GM12878 (cell line): ENCODE measurements around the gene PPP1R36. TPM values are rescaled to one million over a fixed set of nuclear protein-coding genes. Genes with fewer than 3 reads are reported as not detected.

Source experiments
- ATAC-seq: fragments of 200-7000 bp; cut with Tn5 transposase; 3 replicates; pipeline ENCODE4 v1.9.1; 2020; ENCODE audit warnings: mild to moderate bottlenecking, moderate library complexity
- BruUV-seq: library from RNA; stranded (reverse); fragments of 400-500 nt; replicated peaks from 2 replicates; lab custom pipeline; 2021; lab: Mats Ljungman, UMichigan
- CTCF ChIA-PET: fragments of 300-600 bp; sonication (Branson Sonifier 250); formaldehyde crosslinking; extraction: SDS; loops from one replicate; lab custom pipeline; 2021; ENCODE audit warnings: inconsistent platforms; lab: Yijun Ruan, JAX
- POLR2A ChIA-PET: fragments of 350-600 bp; formaldehyde crosslinking; extraction: SDS; loops from one replicate; lab custom pipeline; 2021; ENCODE audit warnings: inconsistent platforms; lab: Charles Lee
- RAD21 ChIA-PET: fragments of 300-600 bp; sonication (Branson Sonifier 250); formaldehyde crosslinking; loops from one replicate; lab custom pipeline; 2023; ENCODE audit warnings: antibody characterized with exemption; ENCODE audit not compliant: unreplicated experiment; lab: Charles Lee
- SMC1A ChIA-PET: fragments of 300-600 bp; sonication (Branson Sonifier 250); formaldehyde crosslinking; loops from one replicate; lab custom pipeline; 2023; ENCODE audit not compliant: unreplicated experiment, uncharacterized antibody; lab: Charles Lee
- DNase-seq: peaks from one replicate; pipeline ENCODE4 v3.0.0-alpha.2; 2011; ENCODE audit warnings: low read depth, low spot score
- FAIRE-seq: peaks from 3 replicates; lab custom pipeline; 2011; peaks lifted over from hg19 to GRCh38; lab: Jason Lieb, UNC
- H2AFZ ChIP-seq: 2 replicates; pipeline ENCODE4 v1.6.0; 2011; ENCODE audit warnings: low read depth, low read length, control low read depth; ENCODE audit not compliant: control insufficient read depth
- H3K27ac ChIP-seq: 2 replicates; pipeline ENCODE4 v1.5.1; 2011; ENCODE audit warnings: control low read depth; ENCODE audit not compliant: control insufficient read depth, insufficient read depth
- H3K27me3 ChIP-seq, 2 experiments: replicated peaks in 1 of 2; 2 replicates each; pipeline versions ENCODE4 v1.6.0 to v1.6.1; 2011; ENCODE audit warnings: low read length in 1 of 2; ENCODE audit not compliant: control insufficient read depth in 2 of 2, insufficient read depth in 2 of 2
- H3K36me3 ChIP-seq, 2 experiments: 2 replicates each; pipeline ENCODE4 v1.5.1; 2011; ENCODE audit warnings: low read length in 1 of 2; ENCODE audit not compliant: control insufficient read depth in 2 of 2, insufficient read depth in 2 of 2
- H3K4me1 ChIP-seq: 2 replicates; pipeline ENCODE4 v1.6.1; 2011; ENCODE audit warnings: mild to moderate bottlenecking, low read length, moderate library complexity, mixed read lengths; ENCODE audit not compliant: control insufficient read depth, insufficient read depth
- H3K4me2 ChIP-seq: 2 replicates; pipeline ENCODE4 v1.6.0; 2011; ENCODE audit warnings: control low read depth; ENCODE audit not compliant: control insufficient read depth, insufficient read depth
- H3K4me3 ChIP-seq: fragments of 200-600 bp; sonication (generic); 2 replicates; pipeline ENCODE4 v1.5.1; 2016
- H3K79me2 ChIP-seq: 2 replicates; pipeline ENCODE4 v1.6.0; 2011; ENCODE audit warnings: low read length; ENCODE audit not compliant: control insufficient read depth, insufficient read depth
- H3K9ac ChIP-seq: 2 replicates; pipeline ENCODE4 v1.8.0; 2011; ENCODE audit warnings: low read length, control low read depth, mixed read lengths; ENCODE audit not compliant: control insufficient read depth, insufficient read depth
- H3K9me3 ChIP-seq: replicated peaks from 3 replicates; pipeline ENCODE4 v1.5.1; 2011; ENCODE audit warnings: mild to moderate bottlenecking, low read length; ENCODE audit not compliant: control insufficient read depth, insufficient read depth
- H4K20me1 ChIP-seq: 2 replicates; pipeline ENCODE4 v1.6.0; 2011; ENCODE audit not compliant: control insufficient read depth, insufficient read depth
- ASH2L ChIP-seq: fragments of 300-600, 200-600 bp; sonication (generic); IDR thresholded peaks from 2 replicates; pipeline ENCODE4 v1.6.1; 2017; ENCODE audit warnings: low read depth, mild to moderate bottlenecking, borderline replicate concordance
- CEBPZ ChIP-seq: fragments of 150-350 bp; IDR thresholded peaks from 2 replicates; pipeline ENCODE4 v1.6.1; 2016; ENCODE audit warnings: low read depth, low read length
- CHD1 ChIP-seq: IDR thresholded peaks from 2 replicates; pipeline ENCODE4 v1.6.1; 2012; ENCODE audit warnings: low read depth, low read length, improper control_type of control experiment
- DPF2 ChIP-seq: fragments of 450-650 bp; IDR thresholded peaks from 2 replicates; pipeline ENCODE4 v1.6.1; 2017; ENCODE audit warnings: mild to moderate bottlenecking
- E4F1 ChIP-seq: fragments of 450-650 bp; IDR thresholded peaks from 2 replicates; pipeline ENCODE4 v1.6.1; 2018; ENCODE audit warnings: borderline replicate concordance, mild to moderate bottlenecking; ENCODE audit not compliant: partially characterized antibody
- EP300 ChIP-seq, 2 experiments: fragments of 150-350 bp in 1 of 2; IDR thresholded peaks; 2 replicates each; pipeline ENCODE4 v1.6.1; 2011 to 2012; ENCODE audit warnings: low read depth in 2 of 2, low read length in 2 of 2, borderline replicate concordance in 1 of 2, improper control_type of control experiment in 1 of 2, inconsistent platforms in 1 of 2; ENCODE audit not compliant: control insufficient read depth in 1 of 2
- HDGF ChIP-seq: fragments of 450-650 bp; IDR thresholded peaks from 2 replicates; pipeline ENCODE4 v1.6.1; 2016; ENCODE audit warnings: antibody characterized with exemption
- NRF1 ChIP-seq: conservative IDR thresholded peaks from 2 replicates; pipeline ENCODE4 v1.6.1; 2011; ENCODE audit warnings: mild to moderate bottlenecking, low read depth, low read length, improper control_type of control experiment
- POLR2A ChIP-seq: IDR thresholded peaks from 2 replicates; pipeline ENCODE4 v1.6.1; 2011; ENCODE audit warnings: low read depth, mild to moderate bottlenecking, low read length
- POLR2AphosphoS2 ChIP-seq: IDR thresholded peaks from 2 replicates; pipeline ENCODE4 v1.6.1; 2011; ENCODE audit warnings: low read depth, mild to moderate bottlenecking, low read length, improper control_type of control experiment, moderate library complexity
- RAD51 ChIP-seq: fragments of 450-650 bp; IDR thresholded peaks from 2 replicates; pipeline ENCODE4 v1.6.1; 2016; ENCODE audit warnings: moderate library complexity, mild to moderate bottlenecking, inconsistent platforms
- RB1 ChIP-seq: fragments of 450-650 bp; formaldehyde crosslinking; IDR thresholded peaks from 2 replicates; pipeline ENCODE4 v1.6.1; 2017; ENCODE audit warnings: mild to moderate bottlenecking, borderline replicate concordance
- WRNIP1 ChIP-seq: IDR thresholded peaks from 2 replicates; pipeline ENCODE4 v1.6.1; 2011; ENCODE audit warnings: low read depth, low read length, improper control_type of control experiment, borderline replicate concordance
- ZBTB4 ChIP-seq: fragments of 450-650 bp; formaldehyde crosslinking; IDR thresholded peaks from 2 replicates; pipeline ENCODE4 v1.4.0; 2022; ENCODE audit warnings: mild to moderate bottlenecking, moderate library complexity
- ZNF217 ChIP-seq: fragments of 450-650 bp; IDR thresholded peaks from 2 replicates; pipeline ENCODE4 v1.6.1; 2017; ENCODE audit warnings: antibody characterized with exemption, mild to moderate bottlenecking
- ZSCAN29 ChIP-seq: fragments of 450-650 bp; IDR thresholded peaks from 2 replicates; pipeline ENCODE4 v1.6.1; 2017; ENCODE audit warnings: mild to moderate bottlenecking, moderate library complexity
- WGBS: methylation state at CpG from one replicate; pipeline ENCODE4 v1.1.6; 2016; ENCODE audit warnings: low lambda C conversion rate; ENCODE audit not compliant: insufficient replicate concordance, insufficient coverage; ENCODE audit errors: missing lambda C conversion rate; 5-methylcytosine and 5-hydroxymethylcytosine counted together
- in situ Hi-C: fragments of 300-500 bp; cut with MboI; formaldehyde crosslinking; loops from 9 replicates; pipeline ENCODE4 v1.14.3; 2018; ENCODE audit warnings: mixed read lengths
- intact Hi-C: fragments of 100-400 bp; cut with micrococcal nuclease; formaldehyde crosslinking; loops from one replicate; pipeline ENCODE4 v1.14.2; 2022; ENCODE audit not compliant: unreplicated experiment
- polyA plus RNA-seq, 11 experiments: library from polyadenylated mRNA; depleted of rRNA in 4 of 11; unstranded in 6 of 11; stranded (reverse) in 5 of 11; fragments of >200 nt; fragmentation: Nextera tagmentation in 4 of 11; fragmentation: Illumina TruSeq in 1 of 11; extraction: Ambion mirVana in 4 of 11; extraction: Trizol in 1 of 11; gene quantifications; 1 replicate in 1 of 11; 2 replicates in 10 of 11; pipeline versions ENCODE4 v1.2.1 to v1.2.3, GENCODE V29; 2011 to 2016; ENCODE audit warnings: inconsistent platforms in 2 of 11, missing spikeins in 2 of 11, low read depth in 1 of 11
- total RNA-seq, 4 experiments: library from RNA; depleted of rRNA in 3 of 4; stranded (reverse); fragments of >200 nt in 3 of 4; fragmentation: Illumina TruSeq in 1 of 4; extraction: Trizol in 1 of 4; gene quantifications; 2 replicates each; pipeline versions ENCODE4 v1.2.1 to v1.2.3, GENCODE V29; 2013 to 2021

The PPP1R36 gene
- total and polyA plus RNA-seq, 10 of the 15 experiments (the other 5 are each of a cell fraction or from before 2014, with no cell fraction given): 0.12 to 0.13 TPM; not detected in 8

GRCh38 chr14:64574371-64575107, 24.8 kb downstream of the PPP1R36 start:
- Histone ChIP-seq H3K4me2 (no peak overlapping the region), H3K4me1 (no peaks in the 10 kb centered on the region), H3K27ac (no peak overlapping the region), H3K36me3 (no peaks in the 10 kb centered on the region), H3K79me2 (no peaks in the 10 kb centered on the region), H3K27me3 (no peaks in the 10 kb centered on the region; a peak in 1 of 4 replicates), H3K4me3 (no peak overlapping the region), H3K9ac (no peak overlapping the region), H3K9me3 (no peaks in the 10 kb centered on the region), H2AFZ (no peak overlapping the region), H4K20me1 (no peaks in the 10 kb centered on the region)
- no peak for DNase-seq
- WGBS: 85% methylated on average over 6 of the region's 6 CpGs
- ChIA-PET RAD21 (no interaction called here), SMC1A (no interaction called here), POLR2A (no interaction called here), CTCF (no interaction called here)
- ATAC-seq: no peak
- no TSS peak for BruUV-seq
- in situ Hi-C loops (no loop called here), intact Hi-C loops (no loop called here)
- FAIRE-seq: no peak
- TF ChIP-seq RB1 (no peak), RAD51 (no peak), POLR2A (no peak), WRNIP1 (no peak), CHD1 (no peak), DPF2 (no peak), ASH2L (no peak), ZSCAN29 (no peak), ZNF217 (no peak), POLR2AphosphoS2 (no peak), CEBPZ (no peak), EP300 (IDR thresholded peaks at IDR 0.05; ENCODE audit: borderline replicate concordance in 1 of 2, control insufficient read depth in 1 of 2, low read depth in 2 of 2, low read length in 2 of 2) (no peak), NRF1 (no peak), E4F1 (no peak), ZBTB4 (CRISPR knock-in tag) (no peak), HDGF (no peak)
